Activated T-helper 1 cell treated with anti-CD3 and anti-CD28 coated beads, Interleukin-12 subunit alpha, Interleukin-12 subunit beta, Interleukin-2, Interleukin-4 antibody, amounts not matched to agents 30 ng/mL and 10 ng/mL and 1 ng/mL, durations not matched to agents 14 hours and 24 hours and 36 hours (primary cell): ENCODE data around the gene CSRNP2. TPM values are rescaled to one million over a fixed set of nuclear protein-coding genes. Genes with fewer than 3 reads are reported as not detected.

Experiments
- DNase-seq: peaks from one replicate; pipeline ENCODE4 v3.0.0; 2021; ENCODE audit warnings: low spot score
- H3K27ac Mint-ChIP-seq: one replicate; pipeline ENCODE4 v1.8.0; 2021; ENCODE audit warnings: mild to moderate bottlenecking, mixed read lengths
- H3K27me3 Mint-ChIP-seq: one replicate; pipeline ENCODE4 v1.8.0; 2022; ENCODE audit warnings: mild to moderate bottlenecking, moderate library complexity, mixed read lengths; ENCODE audit not compliant: insufficient read depth
- H3K36me3 Mint-ChIP-seq: one replicate; pipeline ENCODE4 v1.8.0; 2021; ENCODE audit warnings: low read depth, mixed read lengths
- H3K4me1 Mint-ChIP-seq: one replicate; pipeline ENCODE4 v1.8.0; 2021; ENCODE audit warnings: low read depth, mixed read lengths
- H3K4me3 Mint-ChIP-seq: one replicate; pipeline ENCODE4 v1.8.0; 2021; ENCODE audit warnings: mild to moderate bottlenecking, moderate library complexity, mixed read lengths
- H3K9me3 Mint-ChIP-seq: one replicate; pipeline ENCODE4 v1.8.0; 2021; ENCODE audit warnings: mixed read lengths
- intact Hi-C: fragments of 100-400 bp; cut with micrococcal nuclease; formaldehyde crosslinking; loops from one replicate; pipeline ENCODE4 v1.15.1; 2024
- total RNA-seq: library from RNA; stranded (reverse); gene quantifications from 2 replicates; pipeline ENCODE4 v1.2.3, GENCODE V29; 2022

CSRNP2 gene
- total RNA-seq, 1 donor from 2014 or later, result 28.6 TPM

GRCh38 chr12:51036279-51036678, 47.1 kb downstream of the CSRNP2 start:
- H3K27ac Mint-ChIP-seq, result no peak overlapping the region
- DNase-seq, result no peak
- H3K9me3 Mint-ChIP-seq, result no peaks in the 10 kb centered on the region
- H3K4me1 Mint-ChIP-seq, result peaks cover 8% of the 10 kb centered on the region
- intact Hi-C loops, result no loop called here
- no peaks in the 10 kb centered on the region for H3K27me3 Mint-ChIP-seq
- no peak overlapping the region for H3K4me3 Mint-ChIP-seq
- H3K36me3 Mint-ChIP-seq, result no peaks in the 10 kb centered on the region

GRCh38 chr12:51033457-51034089, 49.8 kb downstream of the CSRNP2 start:
- no peak for DNase-seq
- Mint-ChIP-seq H3K4me3 (no peak overlapping the region), H3K9me3 (no peaks in the 10 kb centered on the region), H3K27me3 (peaks cover 13% of the 10 kb centered on the region), H3K4me1 (peaks cover 10% of the 10 kb centered on the region), H3K27ac (no peak overlapping the region), H3K36me3 (no peaks in the 10 kb centered on the region)
- intact Hi-C loops, result no loop called here

GRCh38 chr12:51033048-51033447, 50.3 kb downstream of the CSRNP2 start:
- Mint-ChIP-seq H3K4me3 (no peak overlapping the region), H3K9me3 (no peaks in the 10 kb centered on the region), H3K4me1 (peaks cover 11% of the 10 kb centered on the region), H3K27me3 (peaks cover 13% of the 10 kb centered on the region), H3K36me3 (no peaks in the 10 kb centered on the region), H3K27ac (no peak overlapping the region)
- DNase-seq, result no peak
- intact Hi-C loops, result no loop called here

GRCh38 chr12:51028813-51029150, 54.6 kb downstream of the CSRNP2 start:
- no peak overlapping the region for H3K27ac Mint-ChIP-seq

GRCh38 chr12:51028126-51028812, 55.1 kb downstream of the CSRNP2 start:
- Mint-ChIP-seq H3K4me3 (no peak overlapping the region), H3K27ac (no peak overlapping the region), H3K27me3 (peaks cover 18% of the 10 kb centered on the region), H3K4me1 (peaks cover 37% of the 10 kb centered on the region), H3K36me3 (no peaks in the 10 kb centered on the region), H3K9me3 (no peaks in the 10 kb centered on the region)
- intact Hi-C loops, result loop anchor here (1.0 to 10.0 kb wide), 3 partner anchors 203 to 913 kb away; partner anchors contain the start of gene COX14
- DNase-seq, result no peak

More at GRCh38 chr12:51028813-51029150, 54.6 kb downstream of the CSRNP2 start:
- Mint-ChIP-seq H3K4me3 (no peak overlapping the region), H3K9me3 (no peaks in the 10 kb centered on the region), H3K36me3 (no peaks in the 10 kb centered on the region), H3K27me3 (peaks cover 18% of the 10 kb centered on the region), H3K4me1 (peaks cover 35% of the 10 kb centered on the region)
- no peak for DNase-seq
- intact Hi-C loops, result loop anchor here (1.0 to 10.0 kb wide), 3 partner anchors 203 to 914 kb away; partner anchors contain the start of gene COX14

- peaks cover 44% of the 10 kb centered on the region for H3K4me1 Mint-ChIP-seq
- no peaks in the 10 kb centered on the region for H3K36me3 Mint-ChIP-seq
- peak overlapping the region; percentile 72 for H3K27ac Mint-ChIP-seq
- DNase-seq, result no peak
- H3K27me3 Mint-ChIP-seq, result peaks cover 18% of the 10 kb centered on the region
- intact Hi-C loops, result loop anchor here (10.0 kb wide), 1 partner anchor 913 kb away; the partner anchor contains the start of gene COX14
- H3K9me3 Mint-ChIP-seq, result no peaks in the 10 kb centered on the region
- no peak overlapping the region for H3K4me3 Mint-ChIP-seq
Measured at GRCh38 chr12:51027342-51027835, 56.0 kb downstream of the CSRNP2 start.

GRCh38 chr12:51025836-51026638, 57.4 kb downstream of the CSRNP2 start, which contains the start of gene SLC11A2:
TSS of gene SLC11A2 (minus strand) at chr12:51026384. CDS start at chr12:51010728, 15,656 bp downstream.
- Mint-ChIP-seq H3K27ac (peak within 1 kb of the TSS; percentile 98), H3K36me3 (peaks cover 2% of the 10 kb centered on the region), H3K4me3 (peak within 1 kb of the TSS; percentile 92), H3K27me3 (peaks cover 18% of the 10 kb centered on the region), H3K4me1 (peaks cover 55% of the 10 kb centered on the region), H3K9me3 (no peaks in the 10 kb centered on the region)
- DNase-seq, result peak; percentile 91
- intact Hi-C loops, result loop anchor here (1.0 to 10.0 kb wide), 7 partner anchors 17 to 911 kb away; partner anchors contain the start of genes COX14, CSRNP2, LETMD1 and TFCP2

- H3K27me3 Mint-ChIP-seq, result peaks cover 18% of the 10 kb centered on the region
- H3K4me3 Mint-ChIP-seq, result peak overlapping the region; percentile 92
- DNase-seq, result no peak
- no peaks in the 10 kb centered on the region for H3K9me3 Mint-ChIP-seq
- intact Hi-C loops, result loop anchor here (2.0 to 10.0 kb wide), 3 partner anchors 147 to 911 kb away; partner anchors contain the start of genes COX14 and TFCP2
- H3K36me3 Mint-ChIP-seq, result peaks cover 2% of the 10 kb centered on the region
- H3K27ac Mint-ChIP-seq, result peak overlapping the region; percentile 98
- H3K4me1 Mint-ChIP-seq, result peaks cover 62% of the 10 kb centered on the region
Measured at GRCh38 chr12:51025338-51025835, 58.0 kb downstream of the CSRNP2 start.

- Mint-ChIP-seq H3K4me3 (peak overlapping the region; percentile 92), H3K27ac (peak overlapping the region; percentile 98), H3K27me3 (peaks cover 7% of the 10 kb centered on the region), H3K9me3 (no peaks in the 10 kb centered on the region), H3K36me3 (peaks cover 2% of the 10 kb centered on the region), H3K4me1 (peaks cover 67% of the 10 kb centered on the region)
- no peak for DNase-seq
- intact Hi-C loops, result loop anchor here (1.0 to 10.0 kb wide), 6 partner anchors 45 to 909 kb away; partner anchors contain the start of genes COX14 and TFCP2
Measured at GRCh38 chr12:51023625-51024382, 59.6 kb downstream of the CSRNP2 start.

- DNase-seq, result no peak
- Mint-ChIP-seq H3K4me3 (peak overlapping the region; percentile 12), H3K4me1 (peaks cover 57% of the 10 kb centered on the region), H3K9me3 (no peaks in the 10 kb centered on the region), H3K27ac (peak overlapping the region; percentile 62), H3K27me3 (no peaks in the 10 kb centered on the region), H3K36me3 (peaks cover 4% of the 10 kb centered on the region)
- intact Hi-C loops, result loop anchor here (5.0 to 10.0 kb wide), 2 partner anchors 504 to 907 kb away; partner anchors contain the start of gene COX14
Measured at GRCh38 chr12:51021694-51022093, 61.7 kb downstream of the CSRNP2 start.

GRCh38 chr12:51020448-51021182, 62.8 kb downstream of the CSRNP2 start:
- Mint-ChIP-seq H3K27ac (no peak overlapping the region), H3K4me3 (no peak overlapping the region), H3K9me3 (no peaks in the 10 kb centered on the region), H3K27me3 (no peaks in the 10 kb centered on the region), H3K4me1 (peaks cover 57% of the 10 kb centered on the region), H3K36me3 (peaks cover 4% of the 10 kb centered on the region)
- DNase-seq, result no peak
- intact Hi-C loops, result loop anchor here (5.0 to 10.0 kb wide), 2 partner anchors 503 to 906 kb away; partner anchors contain the start of gene COX14
